Loucy (cell line): Measurements from ENCODE around the gene LILRB4.

Source experiments
- H2AFZ ChIP-seq: fragments of 200-600 bp; sonication (generic); 2 replicates; pipeline ENCODE4 v1.6.0; 2016; ENCODE audit warnings: antibody characterized with exemption, mild to moderate bottlenecking, low read length, moderate library complexity
- H3F3A ChIP-seq: fragments of 200-600 bp; 2 replicates; pipeline ENCODE4 v1.6.0; 2016; ENCODE audit warnings: antibody characterized with exemption, low read depth, mild to moderate bottlenecking
- H3K27me3 ChIP-seq: fragments of 200-600 bp; sonication (generic); 2 replicates; pipeline ENCODE4 v1.6.1; 2014; ENCODE audit warnings: low read length, mild to moderate bottlenecking; ENCODE audit not compliant: insufficient read depth, poor library complexity, severe bottlenecking
- H3K36me3 ChIP-seq: fragments of 200-600 bp; sonication (generic); 2 replicates; pipeline ENCODE4 v1.6.1; 2016; ENCODE audit warnings: low read length; ENCODE audit not compliant: insufficient read depth
- H3K4me1 ChIP-seq: fragments of 200-600 bp; sonication (generic); 2 replicates; pipeline ENCODE4 v1.5.1; 2014; ENCODE audit warnings: low read length, mild to moderate bottlenecking; ENCODE audit not compliant: insufficient read depth, poor library complexity, severe bottlenecking
- H3K4me2 ChIP-seq: fragments of 200-600 bp; sonication (generic); 2 replicates; pipeline ENCODE4 v1.6.0; 2014; ENCODE audit warnings: antibody characterized with exemption, low read length, low read depth, mild to moderate bottlenecking; ENCODE audit not compliant: poor library complexity, severe bottlenecking
- H3K4me3 ChIP-seq: fragments of 200-600 bp; sonication (generic); 2 replicates; pipeline ENCODE4 v1.5.1; 2014; ENCODE audit warnings: low read length, mild to moderate bottlenecking, mixed read lengths; ENCODE audit not compliant: poor library complexity, severe bottlenecking
- H3K79me2 ChIP-seq: fragments of 200-600 bp; sonication (generic); 2 replicates; pipeline ENCODE4 v1.6.1; 2014; ENCODE audit warnings: low read length; ENCODE audit not compliant: insufficient read depth
- H3K9ac ChIP-seq: fragments of 200-600 bp; sonication (generic); 2 replicates; pipeline ENCODE4 v1.6.0; 2014; ENCODE audit warnings: mild to moderate bottlenecking, low read depth, low read length, moderate library complexity; ENCODE audit not compliant: poor library complexity, severe bottlenecking
- H3K9me2 ChIP-seq: fragments of 200-600 bp; sonication (generic); replicated peaks from 2 replicates; pipeline ENCODE4 v1.6.1; 2016; ENCODE audit warnings: low read depth, low read length, mixed read lengths
- H3K9me3 ChIP-seq: fragments of 200-600 bp; sonication (generic); 2 replicates; pipeline ENCODE4 v1.6.1; 2014; ENCODE audit warnings: mild to moderate bottlenecking, antibody characterized with exemption, low read length, low read depth; ENCODE audit not compliant: insufficient read depth
- H4K20me1 ChIP-seq: fragments of 200-600 bp; sonication (generic); 2 replicates; pipeline ENCODE4 v1.6.0; 2014; ENCODE audit warnings: antibody characterized with exemption, low read length, mild to moderate bottlenecking; ENCODE audit not compliant: insufficient read depth, poor library complexity, severe bottlenecking
- CTCF ChIP-seq: fragments of 200-600 bp; sonication (generic); conservative IDR thresholded peaks from 2 replicates; pipeline ENCODE4 v1.5.1; 2014; ENCODE audit warnings: mild to moderate bottlenecking, antibody characterized with exemption, low read length
- EZH2phosphoT487 ChIP-seq: fragments of 200-600 bp; IDR thresholded peaks from 2 replicates; pipeline ENCODE4 v1.6.1; 2018; ENCODE audit warnings: antibody characterized with exemption, mild to moderate bottlenecking, moderate library complexity, borderline replicate concordance

LILRB4 gene

GRCh38 chr19:54644056-54644455 lies 18.7 kb upstream of the LILRB4 start:
- H3K9me3 ChIP-seq = no peaks in the 10 kb centered on the region

GRCh38 chr19:54646331-54646841 lies 16.4 kb upstream of the LILRB4 start:
- Histone ChIP-seq H3K9me2 (no peaks in the 10 kb centered on the region), H3K4me2 (no peak overlapping the region), H3K9me3 (no peaks in the 10 kb centered on the region), H3K9ac (no peak overlapping the region), H2AFZ (no peak overlapping the region), H3K4me3 (no peak overlapping the region), H3K27me3 (no peaks in the 10 kb centered on the region), H3K4me1 (no peaks in the 10 kb centered on the region), H3F3A (no peaks in the 10 kb centered on the region), H4K20me1 (no peaks in the 10 kb centered on the region), H3K36me3 (no peaks in the 10 kb centered on the region), H3K79me2 (no peaks in the 10 kb centered on the region)
- TF ChIP-seq EZH2phosphoT487 = no peak
- TF ChIP-seq CTCF = no peak

More at GRCh38 chr19:54644056-54644455, 18.7 kb upstream of the LILRB4 start:
- Histone ChIP-seq H3K9me2 (no peaks in the 10 kb centered on the region), H2AFZ (no peak overlapping the region), H4K20me1 (no peaks in the 10 kb centered on the region), H3K4me2 (no peak overlapping the region), H3K79me2 (no peaks in the 10 kb centered on the region), H3K4me1 (no peaks in the 10 kb centered on the region), H3F3A (no peaks in the 10 kb centered on the region), H3K4me3 (no peak overlapping the region), H3K36me3 (no peaks in the 10 kb centered on the region), H3K9ac (no peak overlapping the region), H3K27me3 (no peaks in the 10 kb centered on the region)
- TF ChIP-seq EZH2phosphoT487 = no peak
- no peak for TF ChIP-seq CTCF

- no peaks in the 10 kb centered on the region for H3K79me2 ChIP-seq
- H3K9me2 ChIP-seq = no peaks in the 10 kb centered on the region
- no peaks in the 10 kb centered on the region for H4K20me1 ChIP-seq
- H3K27me3 ChIP-seq = no peaks in the 10 kb centered on the region
- H3K4me3 ChIP-seq = no peak overlapping the region
- H2AFZ ChIP-seq = no peak overlapping the region
- H3K9ac ChIP-seq = no peak overlapping the region
- peak; percentile 54 for TF ChIP-seq CTCF
- TF ChIP-seq EZH2phosphoT487 = no peak
- no peaks in the 10 kb centered on the region for H3K9me3 ChIP-seq
- H3F3A ChIP-seq = no peaks in the 10 kb centered on the region
- H3K36me3 ChIP-seq = no peaks in the 10 kb centered on the region
- no peak overlapping the region for H3K4me2 ChIP-seq
- no peaks in the 10 kb centered on the region for H3K4me1 ChIP-seq
Measured at GRCh38 chr19:54648129-54648528, 14.7 kb upstream of the LILRB4 start.
